ENCODE data around the gene EXD3. TPM values are rescaled to one million over a fixed set of nuclear protein-coding genes. Genes with fewer than 3 reads are reported as not detected.

EXD3 gene
- polyA plus RNA-seq, 6 donors from 2014 or later = 2.3 to 7.5 (median 4.5) TPM; not detected in 1

- peaks cover 6 to 21% (median 8%) of the 10 kb centered on the region in 3 donors for H3K4me1 Mint-ChIP-seq
- H3K4me3 Mint-ChIP-seq = peak overlapping the region in 7 of 8 donors; percentile 61 to 89 (median 79)
- H3K27ac Mint-ChIP-seq = peak overlapping the region; percentile 53 to 96 (median 87)
- no peak for ATAC-seq (ENCODE audit: low read depth in 2 of 2)
- H3K27me3 Mint-ChIP-seq = no peaks in the 10 kb centered on the region
- no peaks in the 10 kb centered on the region for H3K9me3 Mint-ChIP-seq
- DNase-seq = no peak
- H3K36me3 Mint-ChIP-seq = no peaks in the 10 kb centered on the region
Measured at GRCh38 chr9:137462396-137462985, 39.5 kb upstream of the EXD3 start.

- peak; percentile 81 to 87 for ATAC-seq (ENCODE audit: low read depth in 2 of 2)
- peaks cover 6 to 21% (median 8%) of the 10 kb centered on the region in 3 donors for H3K4me1 Mint-ChIP-seq
- no peaks in the 10 kb centered on the region for H3K27me3 Mint-ChIP-seq
- H3K9me3 Mint-ChIP-seq = no peaks in the 10 kb centered on the region
- DNase-seq = peak; percentile 97
- H3K36me3 Mint-ChIP-seq = no peaks in the 10 kb centered on the region
- H3K4me3 Mint-ChIP-seq = peak overlapping the region; percentile 65 to 89 (median 75)
- peak overlapping the region; percentile 86 to 97 (median 96) for H3K27ac Mint-ChIP-seq
Measured at GRCh38 chr9:137461663-137462395, 38.9 kb upstream of the EXD3 start.

- H3K36me3 Mint-ChIP-seq = no peaks in the 10 kb centered on the region
- H3K27me3 Mint-ChIP-seq = no peaks in the 10 kb centered on the region
- DNase-seq (no peak), ATAC-seq (ENCODE audit: low read depth in 2 of 2) (no peak)
- peak overlapping the region in 4 of 8 donors; percentile 43 to 84 (median 62) for H3K4me3 Mint-ChIP-seq
- peak overlapping the region in 5 of 6 donors; percentile 42 to 97 (median 86) for H3K27ac Mint-ChIP-seq
- no peaks in the 10 kb centered on the region for H3K9me3 Mint-ChIP-seq
- H3K4me1 Mint-ChIP-seq = peaks cover 6 to 21% (median 6%) of the 10 kb centered on the region in 3 donors
Measured at GRCh38 chr9:137461316-137461662, 38.3 kb upstream of the EXD3 start.

GRCh38 chr9:137460363-137461315 is 37.7 kb upstream of the EXD3 start:
- no peaks in the 10 kb centered on the region for H3K9me3 Mint-ChIP-seq
- peaks cover 4 to 16% (median 11%) of the 10 kb centered on the region in 3 donors for H3K4me1 Mint-ChIP-seq
- no peaks in the 10 kb centered on the region for H3K27me3 Mint-ChIP-seq
- peak overlapping the region in 7 of 8 donors; percentile 25 to 84 (median 43) for H3K4me3 Mint-ChIP-seq
- DNase-seq = no peak
- peak overlapping the region in 5 of 6 donors; percentile 42 to 92 (median 61) for H3K27ac Mint-ChIP-seq
- H3K36me3 Mint-ChIP-seq = no peaks in the 10 kb centered on the region
- ATAC-seq (ENCODE audit: low read depth in 2 of 2) = no peak

GRCh38 chr9:137459601-137460362 is 36.8 kb upstream of the EXD3 start:
- Mint-ChIP-seq H3K36me3 (no peaks in the 10 kb centered on the region), H3K4me1 (peaks cover 6 to 16% (median 16%) of the 10 kb centered on the region in 3 donors), H3K27me3 (no peaks in the 10 kb centered on the region), H3K27ac (peak overlapping the region; percentile 61 to 92 (median 88)), H3K4me3 (peak overlapping the region; percentile 44 to 84 (median 68)), H3K9me3 (no peaks in the 10 kb centered on the region)
- DNase-seq = no peak
- ATAC-seq (ENCODE audit: low read depth in 2 of 2) = no peak

- peak; percentile 96 for DNase-seq
- peak; percentile 45 to 57 for ATAC-seq (ENCODE audit: low read depth in 2 of 2)
- H3K27ac Mint-ChIP-seq = peak within 1 kb of the TSS; percentile 61 to 92 (median 88)
- no peaks in the 10 kb centered on the region for H3K9me3 Mint-ChIP-seq
- peak within 1 kb of the TSS; percentile 44 to 84 (median 64) for H3K4me3 Mint-ChIP-seq
- H3K4me1 Mint-ChIP-seq = peaks cover 12 to 22% (median 19%) of the 10 kb centered on the region in 3 donors
- no peaks in the 10 kb centered on the region for H3K36me3 Mint-ChIP-seq
- H3K27me3 Mint-ChIP-seq = no peaks in the 10 kb centered on the region
Measured at GRCh38 chr9:137459152-137459600, 36.2 kb upstream of the EXD3 start, which contains the start of gene NSMF. TSS of gene NSMF (minus strand) at chr9:137459334. CDS start at chr9:137459102, 232 bp downstream.

GRCh38 chr9:137458194-137459151 is 35.5 kb upstream of the EXD3 start:
- Mint-ChIP-seq H3K36me3 (no peaks in the 10 kb centered on the region), H3K9me3 (no peaks in the 10 kb centered on the region), H3K27ac (no peak overlapping the region), H3K27me3 (no peaks in the 10 kb centered on the region), H3K4me1 (peaks cover 12 to 23% (median 23%) of the 10 kb centered on the region in 3 donors), H3K4me3 (peak overlapping the region in 4 of 8 donors; percentile 20 to 63 (median 56))
- DNase-seq = no peak
- peak; percentile 5 to 9 for ATAC-seq (ENCODE audit: low read depth in 2 of 2)

GRCh38 chr9:137457406-137458193 is 34.6 kb upstream of the EXD3 start:
- no peaks in the 10 kb centered on the region for H3K27me3 Mint-ChIP-seq
- ATAC-seq (ENCODE audit: low read depth in 2 of 2) (no peak), DNase-seq (no peak)
- peaks cover 12 to 23% (median 17%) of the 10 kb centered on the region in 3 donors for H3K4me1 Mint-ChIP-seq
- no peaks in the 10 kb centered on the region for H3K9me3 Mint-ChIP-seq
- H3K36me3 Mint-ChIP-seq = no peaks in the 10 kb centered on the region
- peak overlapping the region; percentile 21 to 81 (median 68) for H3K4me3 Mint-ChIP-seq
- peak overlapping the region in 1 of 6 donors; percentile 56 for H3K27ac Mint-ChIP-seq

- Mint-ChIP-seq H3K27me3 (no peaks in the 10 kb centered on the region), H3K4me3 (peak overlapping the region in 3 of 8 donors; percentile 18 to 76 (median 67)), H3K9me3 (peaks cover 0 to 1% (median 0%) of the 10 kb centered on the region in 7 donors), H3K4me1 (peaks cover 17 to 23% (median 21%) of the 10 kb centered on the region in 3 donors), H3K27ac (peak overlapping the region in 1 of 6 donors; percentile 41), H3K36me3 (no peaks in the 10 kb centered on the region)
- DNase-seq (no peak), ATAC-seq (ENCODE audit: low read depth in 2 of 2) (no peak)
Measured at GRCh38 chr9:137456864-137457405, 34.0 kb upstream of the EXD3 start.

GRCh38 chr9:137456061-137456863 is 33.3 kb upstream of the EXD3 start:
- Mint-ChIP-seq H3K9me3 (peaks cover 0 to 1% (median 0%) of the 10 kb centered on the region in 7 donors), H3K4me1 (peaks cover 22 to 25% (median 23%) of the 10 kb centered on the region in 3 donors), H3K36me3 (no peaks in the 10 kb centered on the region), H3K27me3 (no peaks in the 10 kb centered on the region), H3K27ac (peak overlapping the region in 2 of 6 donors; percentile 78 to 82), H3K4me3 (peak overlapping the region in 6 of 8 donors; percentile 18 to 76 (median 56))
- DNase-seq = no peak
- ATAC-seq (ENCODE audit: low read depth in 2 of 2) = no peak
